GM12878 (cell line): ENCODE results near the gene PRR7. TPM values are rescaled to one million over a fixed set of nuclear protein-coding genes. Genes with fewer than 3 reads are reported as not detected.

Experiments
- BHLHE40 ChIP-seq, 2 experiments: fragments of 450-650 bp in 1 of 2; IDR thresholded peaks; 2 replicates each; pipeline ENCODE4 v1.6.1; 2011 to 2017; ENCODE audit warnings: low read depth in 2 of 2, borderline replicate concordance in 1 of 2, improper control_type of control experiment in 1 of 2, low read length in 1 of 2, mild to moderate bottlenecking in 1 of 2
- BMI1 ChIP-seq: fragments of 450-650 bp; IDR thresholded peaks from 2 replicates; pipeline ENCODE4 v1.6.1; 2016; ENCODE audit warnings: mild to moderate bottlenecking, moderate library complexity, borderline replicate concordance
- CREM ChIP-seq: IDR thresholded peaks from 2 replicates; pipeline ENCODE4 v1.6.1; 2014; ENCODE audit warnings: antibody characterized with exemption, low read depth
- IKZF1 ChIP-seq: fragments of 450-650 bp; conservative IDR thresholded peaks from 2 replicates; pipeline ENCODE4 v1.6.1; 2017; ENCODE audit warnings: antibody characterized with exemption, mild to moderate bottlenecking
- IRF4 ChIP-seq: IDR thresholded peaks from 2 replicates; pipeline ENCODE4 v1.6.1; 2011; ENCODE audit warnings: low read depth, low read length
- KLF5 ChIP-seq: fragments of 450-650 bp; IDR thresholded peaks from 2 replicates; pipeline ENCODE4 v1.6.1; 2014; ENCODE audit warnings: mild to moderate bottlenecking; ENCODE audit not compliant: partially characterized antibody
- MEF2B ChIP-seq: fragments of 450-650 bp; IDR thresholded peaks from 2 replicates; pipeline ENCODE4 v1.6.1; 2018; ENCODE audit warnings: mild to moderate bottlenecking, moderate library complexity; ENCODE audit not compliant: partially characterized antibody, poor library complexity, severe bottlenecking
- MYB ChIP-seq: fragments of 150-350 bp; IDR thresholded peaks from 2 replicates; pipeline ENCODE4 v1.6.1; 2014; ENCODE audit warnings: mild to moderate bottlenecking, low read depth, low read length, borderline replicate concordance
- RAD21 ChIP-seq: IDR thresholded peaks from 2 replicates; pipeline ENCODE4 v1.6.1; 2011; ENCODE audit warnings: mild to moderate bottlenecking, low read depth, low read length, moderate library complexity; ENCODE audit not compliant: insufficient read depth
- SMAD1 ChIP-seq: fragments of 450-650 bp; IDR thresholded peaks from 2 replicates; pipeline ENCODE4 v1.6.1; 2018; ENCODE audit warnings: mild to moderate bottlenecking, low read depth; ENCODE audit not compliant: partially characterized antibody
- SP1 ChIP-seq: IDR thresholded peaks from one replicate; pipeline ENCODE4 v1.6.1; 2011; ENCODE audit warnings: low read depth, low read length
- SREBF2 ChIP-seq: IDR thresholded peaks from 2 replicates; pipeline ENCODE4 v1.6.1; 2012; ENCODE audit warnings: mild to moderate bottlenecking, low read length
- STAT1 ChIP-seq: fragments of 450-650 bp; conservative IDR thresholded peaks from 2 replicates; pipeline ENCODE4 v1.6.1; 2014; ENCODE audit warnings: antibody characterized with exemption, mild to moderate bottlenecking
- TCF3 ChIP-seq: IDR thresholded peaks from 2 replicates; pipeline ENCODE4 v1.6.1; 2012; ENCODE audit warnings: low read depth, mild to moderate bottlenecking, low read length, borderline replicate concordance; ENCODE audit not compliant: insufficient read depth
- ZNF207 ChIP-seq: fragments of 450-650 bp; IDR thresholded peaks from 2 replicates; pipeline ENCODE4 v1.6.1; 2014; ENCODE audit warnings: antibody characterized with exemption, mild to moderate bottlenecking, borderline replicate concordance
- polyA plus RNA-seq, 11 experiments: library from polyadenylated mRNA; depleted of rRNA in 4 of 11; unstranded in 6 of 11; stranded (reverse) in 5 of 11; fragments of >200 nt; fragmentation: Nextera tagmentation in 4 of 11; fragmentation: Illumina TruSeq in 1 of 11; extraction: Ambion mirVana in 4 of 11; extraction: Trizol in 1 of 11; gene quantifications; 1 replicate in 1 of 11; 2 replicates in 10 of 11; pipeline versions ENCODE4 v1.2.1 to v1.2.3, GENCODE V29; 2011 to 2016; ENCODE audit warnings: inconsistent platforms in 2 of 11, missing spikeins in 2 of 11, low read depth in 1 of 11
- total RNA-seq, 4 experiments: library from RNA; depleted of rRNA in 3 of 4; stranded (reverse); fragments of >200 nt in 3 of 4; fragmentation: Illumina TruSeq in 1 of 4; extraction: Trizol in 1 of 4; gene quantifications; 2 replicates each; pipeline versions ENCODE4 v1.2.1 to v1.2.3, GENCODE V29; 2013 to 2021
- TF ChIP-seq, protein P1 (sequence below): fragments of 450-650 bp; conservative IDR thresholded peaks from 2 replicates; pipeline ENCODE4 v1.6.1; 2017; ENCODE audit warnings: mild to moderate bottlenecking, moderate library complexity
- TF ChIP-seq, protein P2 (sequence below): fragments of 450-650 bp; IDR thresholded peaks from 2 replicates; pipeline ENCODE4 v1.6.1; 2018; ENCODE audit warnings: borderline replicate concordance, mild to moderate bottlenecking; ENCODE audit not compliant: partially characterized antibody
- TF ChIP-seq, protein P3 (sequence below): fragments of 450-650 bp; IDR thresholded peaks from 2 replicates; pipeline ENCODE4 v1.6.1; 2016; ENCODE audit warnings: mild to moderate bottlenecking
- TF ChIP-seq, protein P4 (sequence below): fragments of 150-350 bp; IDR thresholded peaks from 2 replicates; pipeline ENCODE4 v1.6.1; 2014; ENCODE audit warnings: mild to moderate bottlenecking, low read depth, low read length

Gene PRR7
- total and polyA plus RNA-seq, 10 of the 15 experiments (the other 5 are each of a cell fraction or from before 2014, with no cell fraction given): 0.09 to 18.8 (median 4.6) TPM; not detected in 2

- TF ChIP-seq TCF3 (0 out of 2 replicates have a peak, but pooled peaks have one; percentile 41), IKZF1 (peak; percentile 14), IRF4 (0 out of 2 replicates have a peak, but pooled peaks have one; percentile 16), KLF5 (peak; percentile 28), RAD21 (peak; percentile 87), MEF2B (peak; percentile 42), SREBF2 (no peak), MYB (no peak), ZNF207 (no peak; the same call in 1 of the 2 replicates), SMAD1 (peak; percentile 99), STAT1 (0 out of 2 replicates have a peak, but pooled peaks have one; percentile 25), BHLHE40 (IDR thresholded peaks at IDR 0.05; ENCODE audit: borderline replicate concordance in 1 of 2, low read depth in 2 of 2, low read length in 1 of 2) (peak; percentile 88 to 95), SP1 (peak; percentile 17), CREM (peak; percentile 39; the same call in 1 of the 2 replicates), BMI1 (no peak)
- TF ChIP-seq, protein P1, sequence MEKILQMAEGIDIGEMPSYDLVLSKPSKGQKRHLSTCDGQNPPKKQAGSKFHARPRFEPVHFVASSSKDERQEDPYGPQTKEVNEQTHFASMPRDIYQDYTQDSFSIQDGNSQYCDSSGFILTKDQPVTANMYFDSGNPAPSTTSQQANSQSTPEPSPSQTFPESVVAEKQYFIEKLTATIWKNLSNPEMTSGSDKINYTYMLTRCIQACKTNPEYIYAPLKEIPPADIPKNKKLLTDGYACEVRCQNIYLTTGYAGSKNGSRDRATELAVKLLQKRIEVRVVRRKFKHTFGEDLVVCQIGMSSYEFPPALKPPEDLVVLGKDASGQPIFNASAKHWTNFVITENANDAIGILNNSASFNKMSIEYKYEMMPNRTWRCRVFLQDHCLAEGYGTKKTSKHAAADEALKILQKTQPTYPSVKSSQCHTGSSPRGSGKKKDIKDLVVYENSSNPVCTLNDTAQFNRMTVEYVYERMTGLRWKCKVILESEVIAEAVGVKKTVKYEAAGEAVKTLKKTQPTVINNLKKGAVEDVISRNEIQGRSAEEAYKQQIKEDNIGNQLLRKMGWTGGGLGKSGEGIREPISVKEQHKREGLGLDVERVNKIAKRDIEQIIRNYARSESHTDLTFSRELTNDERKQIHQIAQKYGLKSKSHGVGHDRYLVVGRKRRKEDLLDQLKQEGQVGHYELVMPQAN: peak; percentile 84
- TF ChIP-seq, protein P2, sequence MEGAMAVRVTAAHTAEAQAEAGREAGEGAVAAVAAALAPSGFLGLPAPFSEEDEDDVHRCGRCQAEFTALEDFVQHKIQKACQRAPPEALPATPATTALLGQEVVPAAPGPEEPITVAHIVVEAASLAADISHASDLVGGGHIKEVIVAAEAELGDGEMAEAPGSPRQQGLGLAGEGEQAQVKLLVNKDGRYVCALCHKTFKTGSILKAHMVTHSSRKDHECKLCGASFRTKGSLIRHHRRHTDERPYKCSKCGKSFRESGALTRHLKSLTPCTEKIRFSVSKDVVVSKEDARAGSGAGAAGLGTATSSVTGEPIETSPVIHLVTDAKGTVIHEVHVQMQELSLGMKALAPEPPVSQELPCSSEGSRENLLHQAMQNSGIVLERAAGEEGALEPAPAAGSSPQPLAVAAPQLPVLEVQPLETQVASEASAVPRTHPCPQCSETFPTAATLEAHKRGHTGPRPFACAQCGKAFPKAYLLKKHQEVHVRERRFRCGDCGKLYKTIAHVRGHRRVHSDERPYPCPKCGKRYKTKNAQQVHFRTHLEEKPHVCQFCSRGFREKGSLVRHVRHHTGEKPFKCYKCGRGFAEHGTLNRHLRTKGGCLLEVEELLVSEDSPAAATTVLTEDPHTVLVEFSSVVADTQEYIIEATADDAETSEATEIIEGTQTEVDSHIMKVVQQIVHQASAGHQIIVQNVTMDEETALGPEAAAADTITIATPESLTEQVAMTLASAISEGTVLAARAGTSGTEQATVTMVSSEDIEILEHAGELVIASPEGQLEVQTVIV: no peak
- TF ChIP-seq, protein P3, sequence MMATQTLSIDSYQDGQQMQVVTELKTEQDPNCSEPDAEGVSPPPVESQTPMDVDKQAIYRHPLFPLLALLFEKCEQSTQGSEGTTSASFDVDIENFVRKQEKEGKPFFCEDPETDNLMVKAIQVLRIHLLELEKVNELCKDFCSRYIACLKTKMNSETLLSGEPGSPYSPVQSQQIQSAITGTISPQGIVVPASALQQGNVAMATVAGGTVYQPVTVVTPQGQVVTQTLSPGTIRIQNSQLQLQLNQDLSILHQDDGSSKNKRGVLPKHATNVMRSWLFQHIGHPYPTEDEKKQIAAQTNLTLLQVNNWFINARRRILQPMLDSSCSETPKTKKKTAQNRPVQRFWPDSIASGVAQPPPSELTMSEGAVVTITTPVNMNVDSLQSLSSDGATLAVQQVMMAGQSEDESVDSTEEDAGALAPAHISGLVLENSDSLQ: no peak
- TF ChIP-seq, protein P4, sequence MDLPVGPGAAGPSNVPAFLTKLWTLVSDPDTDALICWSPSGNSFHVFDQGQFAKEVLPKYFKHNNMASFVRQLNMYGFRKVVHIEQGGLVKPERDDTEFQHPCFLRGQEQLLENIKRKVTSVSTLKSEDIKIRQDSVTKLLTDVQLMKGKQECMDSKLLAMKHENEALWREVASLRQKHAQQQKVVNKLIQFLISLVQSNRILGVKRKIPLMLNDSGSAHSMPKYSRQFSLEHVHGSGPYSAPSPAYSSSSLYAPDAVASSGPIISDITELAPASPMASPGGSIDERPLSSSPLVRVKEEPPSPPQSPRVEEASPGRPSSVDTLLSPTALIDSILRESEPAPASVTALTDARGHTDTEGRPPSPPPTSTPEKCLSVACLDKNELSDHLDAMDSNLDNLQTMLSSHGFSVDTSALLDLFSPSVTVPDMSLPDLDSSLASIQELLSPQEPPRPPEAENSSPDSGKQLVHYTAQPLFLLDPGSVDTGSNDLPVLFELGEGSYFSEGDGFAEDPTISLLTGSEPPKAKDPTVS: no peak
Measured at GRCh38 chr5:177403792-177404640, 42.6 kb upstream of the PRR7 start (continued).
